T-helper 1 cell treated with Interleukin-12 subunit alpha and Interleukin-12 subunit beta and Interleukin-4 antibody, amounts not matched to agents 30 ng/mL and 1 ng/mL, for 36 hours (primary cell): Measurements from ENCODE around the gene KRT74. TPM values are rescaled to one million over a fixed set of nuclear protein-coding genes. Genes with fewer than 3 reads are reported as not detected.
"Not testable (repeated sequence)": the region's sequence is repeated elsewhere in the genome, so short reads cannot be mapped to it uniquely, and the experiment has no call there.

Source experiments
- intact Hi-C: fragments of 100-400 bp; cut with micrococcal nuclease; formaldehyde crosslinking; loops from one replicate; pipeline ENCODE4 v1.15.1; 2024
- total RNA-seq: library from RNA; stranded (reverse); gene quantifications from 2 replicates; pipeline ENCODE4 v1.2.3, GENCODE V29; 2022

Gene KRT74
- total RNA-seq, 1 donor from 2014 or later = not detected

DNA sequence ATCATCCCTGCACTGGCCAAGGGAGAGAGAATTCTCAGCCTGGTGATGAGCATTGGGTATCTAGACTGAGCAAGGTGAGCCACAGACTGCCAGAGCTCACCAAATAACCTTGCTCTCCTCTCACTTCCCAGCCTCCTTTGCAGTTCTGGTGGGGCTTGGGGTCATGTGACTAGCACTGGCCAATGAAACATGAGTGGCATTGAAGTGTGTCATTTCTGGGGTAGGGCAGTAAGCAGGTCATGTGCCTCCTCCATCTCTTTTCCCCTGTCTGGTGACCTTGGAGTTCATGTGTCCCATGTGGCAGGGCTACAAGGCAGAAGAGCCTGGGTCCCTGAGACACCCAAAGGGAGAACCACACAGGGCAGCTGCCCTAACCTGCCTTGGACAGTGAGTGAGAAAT is 31.2 kb upstream of the KRT74 start:
- intact Hi-C loops = no loop called here

DNA sequence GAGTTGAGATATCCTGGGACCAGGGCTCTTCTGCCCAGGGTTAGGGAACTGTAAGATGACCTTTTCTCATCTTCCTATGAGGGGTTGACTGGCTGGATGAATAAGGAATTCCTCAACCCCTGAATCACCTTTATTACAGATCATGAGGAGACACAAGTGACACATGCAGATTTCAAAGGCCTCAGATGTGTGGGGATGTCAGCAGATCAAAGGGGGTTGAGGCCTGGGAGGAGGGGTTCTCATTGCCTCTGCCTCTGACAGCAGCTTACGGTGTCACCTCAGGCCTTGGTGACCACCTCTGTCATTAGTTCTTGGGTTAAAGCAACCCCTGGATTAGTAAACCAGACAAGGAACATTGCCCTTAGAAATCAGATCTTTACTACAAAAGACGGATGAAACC is 29.7 kb upstream of the KRT74 start:
- intact Hi-C loops = no loop called here

DNA sequence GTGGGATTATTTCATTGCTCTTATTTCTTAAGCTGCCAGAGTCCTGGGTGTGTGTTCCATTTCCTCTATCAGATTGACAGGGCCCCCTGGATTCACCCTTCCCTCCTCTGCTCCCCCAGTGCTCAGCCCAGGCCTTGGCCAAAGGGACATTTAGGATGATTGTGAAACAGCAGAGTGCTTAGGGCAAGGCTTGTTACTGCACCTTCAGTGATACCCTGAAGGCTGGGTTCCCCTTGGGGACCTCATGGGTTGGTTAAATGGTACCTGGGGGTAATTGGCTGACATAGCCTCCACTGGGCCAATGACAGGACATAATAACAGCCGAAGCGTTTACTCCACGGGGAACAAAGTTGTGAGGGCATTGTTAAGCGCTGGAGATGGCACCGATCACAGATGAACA is 28.9 kb upstream of the KRT74 start:
- intact Hi-C loops = no loop called here

DNA sequence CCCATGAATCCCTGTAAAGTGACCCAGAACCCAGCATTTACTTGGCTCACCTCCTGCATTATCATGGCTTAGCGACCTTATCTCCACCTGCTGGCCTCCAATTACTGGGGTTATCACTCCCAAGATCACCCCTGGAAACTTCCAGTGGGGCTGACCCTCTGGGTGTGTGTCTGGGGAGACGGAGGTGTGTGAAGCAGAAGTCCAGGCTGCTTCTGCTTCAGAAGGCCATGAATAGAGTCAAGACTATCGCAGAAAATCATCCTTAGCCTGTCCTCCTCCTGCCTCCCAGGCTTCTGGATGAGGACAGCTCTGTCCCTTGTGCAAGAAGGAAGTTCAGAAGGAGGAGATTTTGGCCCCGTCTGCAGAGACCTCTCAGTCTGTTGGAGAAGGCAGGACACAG is 28.0 kb upstream of the KRT74 start:
- intact Hi-C loops = no loop called here

DNA sequence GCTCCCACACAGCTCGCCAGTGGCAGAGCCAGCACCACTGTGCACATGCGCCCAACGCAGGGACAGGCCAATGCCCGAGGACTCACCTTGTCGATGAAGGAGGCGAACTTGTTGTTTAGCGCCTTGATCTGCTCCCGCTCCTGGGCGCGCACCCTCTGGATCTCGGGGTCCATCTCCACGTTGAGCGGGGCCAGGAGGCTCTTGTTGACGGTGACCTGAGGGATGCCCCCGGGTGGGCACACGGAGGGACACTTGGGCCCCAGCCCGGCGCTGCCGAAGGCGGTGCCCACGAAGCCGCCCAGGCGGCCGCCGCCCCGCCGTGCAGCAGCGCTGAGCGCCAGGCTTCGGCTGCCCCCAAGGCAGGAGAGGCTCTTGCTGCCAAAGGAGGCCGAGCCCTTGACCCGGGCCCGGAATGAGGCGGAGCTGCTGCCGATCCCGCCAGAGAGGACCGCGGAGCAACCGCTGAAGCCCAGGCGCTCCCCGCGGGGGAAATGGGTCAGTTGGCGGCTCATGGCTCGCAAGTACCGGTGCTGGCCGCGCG is 27.4 kb upstream of the KRT74 start, which contains the start of gene KRT72:
KRT72 (minus strand) TSS at position 523 of the 541 bp plus-strand sequence; CDS start at position 512, 11 bp downstream.
- intact Hi-C loops = no loop called here

DNA sequence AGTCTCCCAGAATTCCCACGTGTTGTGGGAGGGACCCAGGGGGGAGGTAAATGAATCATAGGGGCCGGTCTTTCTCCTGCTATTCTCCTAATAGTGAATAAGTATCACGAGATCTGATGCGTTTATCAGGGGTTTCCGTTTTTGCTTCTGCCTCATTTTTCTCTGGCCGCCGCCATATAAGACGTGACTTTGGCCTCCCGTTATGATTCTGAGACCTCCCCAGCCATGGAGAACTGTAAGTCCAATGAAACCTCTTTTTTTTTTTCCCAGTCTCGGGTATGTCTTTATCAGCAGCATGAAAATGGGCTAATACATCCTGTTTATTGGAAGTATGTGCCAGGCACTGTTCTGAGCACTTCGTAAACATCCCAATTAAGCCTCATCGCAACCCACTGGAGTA is 26.8 kb upstream of the KRT74 start:
- intact Hi-C loops = no loop called here

DNA sequence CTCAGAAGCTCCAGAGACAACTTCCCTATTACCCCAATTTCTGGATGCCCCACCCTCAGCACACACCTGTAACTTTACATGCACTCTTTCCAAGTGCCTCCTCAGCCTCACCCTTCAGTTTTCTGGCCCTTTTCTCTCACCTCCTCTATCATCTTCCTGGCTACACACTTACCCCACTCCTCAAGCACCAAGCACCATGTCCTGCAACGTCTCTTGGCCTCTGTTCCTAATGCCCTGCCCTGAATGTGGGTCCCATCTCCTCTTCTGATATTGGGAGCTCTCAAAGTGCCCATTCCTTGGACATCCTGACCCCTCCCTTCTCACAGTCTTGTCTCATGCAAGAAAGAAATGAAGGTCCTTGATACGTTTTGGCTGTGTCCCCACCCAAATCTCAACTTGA is 26.4 kb upstream of the KRT74 start:
- intact Hi-C loops = no loop called here

DNA sequence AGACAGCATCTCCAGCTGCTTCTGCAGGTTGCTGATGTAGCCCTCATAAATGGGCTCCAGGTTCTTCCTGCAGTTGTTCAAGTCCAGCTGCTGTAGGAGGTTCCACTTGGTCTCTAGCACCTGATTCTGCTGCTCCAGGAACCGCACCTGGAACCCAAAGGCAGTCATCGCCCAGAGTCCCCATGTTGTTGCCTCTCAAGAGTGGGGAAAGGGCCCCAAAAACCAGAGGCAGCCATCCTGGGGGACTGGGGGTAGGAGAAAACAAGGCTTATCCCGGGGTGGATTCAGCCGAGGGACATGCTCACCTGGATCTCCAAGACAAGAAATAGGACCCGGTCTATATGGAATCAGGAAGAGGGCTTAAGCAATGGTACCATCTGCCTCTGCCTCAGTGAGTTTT is 25.3 kb upstream of the KRT74 start:
- intact Hi-C loops = no loop called here

DNA sequence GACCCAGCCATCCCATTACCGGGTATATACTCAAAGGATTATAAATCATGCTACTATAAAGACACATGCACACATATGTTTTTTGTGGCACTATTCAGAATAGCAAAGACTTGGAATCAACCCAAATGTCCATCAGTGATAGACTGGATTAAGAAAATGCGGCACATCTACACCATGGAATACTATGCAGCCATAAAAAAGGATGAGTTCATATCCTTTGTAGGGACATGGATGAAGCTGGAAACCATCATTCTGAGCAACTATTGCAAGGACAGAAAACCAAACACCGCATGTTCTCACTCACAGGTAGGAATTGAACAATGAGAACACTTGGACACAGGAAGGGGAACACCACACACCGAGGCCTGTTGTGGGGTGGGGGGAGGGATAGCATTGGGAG is 20.6 kb upstream of the KRT74 start:
- intact Hi-C loops = not testable (repeated sequence)

DNA sequence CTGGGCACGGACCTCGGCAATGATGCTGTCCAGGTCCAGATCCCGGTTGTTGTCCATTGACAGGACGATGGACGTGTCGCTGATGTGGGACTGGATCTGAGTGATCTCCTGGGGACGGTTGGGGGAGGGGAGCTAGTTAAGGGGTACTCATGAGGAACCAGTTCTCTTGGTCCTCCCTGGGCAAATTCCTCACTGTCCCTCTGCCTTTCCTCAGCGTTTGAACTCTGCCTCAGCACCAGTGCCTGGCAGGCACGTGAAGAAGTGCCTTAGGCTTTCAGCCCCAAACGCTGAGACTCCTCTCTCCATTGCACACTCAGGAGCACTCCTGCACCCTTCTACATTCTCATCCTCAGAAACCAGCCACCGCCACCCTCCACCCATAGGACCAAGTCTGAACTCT is 17.9 kb upstream of the KRT74 start:
- intact Hi-C loops = no loop called here

DNA sequence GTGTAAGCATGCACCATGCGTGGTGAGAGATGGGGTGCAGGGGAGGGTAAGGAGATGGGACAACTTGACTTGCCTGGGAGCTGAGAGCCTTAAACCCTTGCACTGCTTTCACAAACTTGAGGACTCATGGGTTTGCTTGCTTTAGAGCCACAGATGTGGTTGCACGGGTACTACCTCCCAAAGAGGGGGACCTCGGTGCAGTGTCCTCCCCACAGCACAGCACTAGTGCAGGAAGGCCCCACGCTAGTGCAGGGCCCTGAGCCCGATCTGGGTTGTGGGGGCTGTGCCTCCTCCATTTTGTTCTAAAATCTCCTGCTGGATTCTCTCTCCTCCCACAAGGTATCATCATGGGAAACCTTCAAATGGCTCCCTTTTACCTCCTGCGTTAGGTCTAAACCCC is 16.4 kb upstream of the KRT74 start:
- intact Hi-C loops = no loop called here

DNA sequence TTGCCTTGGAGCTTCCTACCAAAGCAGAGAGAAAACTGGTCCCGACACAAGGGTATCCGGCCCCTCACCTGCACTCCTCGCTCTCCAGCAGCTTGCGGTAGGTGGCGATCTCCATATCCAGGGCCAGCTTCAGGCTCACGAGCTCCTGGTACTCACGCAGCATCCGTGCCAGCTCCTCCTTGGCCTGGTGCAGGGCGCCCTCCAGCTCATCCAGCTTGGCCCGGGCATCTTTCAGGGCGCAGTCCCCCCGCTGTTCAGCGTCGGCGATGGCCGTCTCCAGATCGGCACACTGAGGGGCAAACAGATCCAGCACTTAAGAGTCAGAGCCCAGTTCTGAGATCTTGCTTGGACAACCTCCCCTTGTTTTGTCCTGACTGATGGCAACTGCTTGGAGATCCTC is 13.9 kb upstream of the KRT74 start:
- intact Hi-C loops = no loop called here

DNA sequence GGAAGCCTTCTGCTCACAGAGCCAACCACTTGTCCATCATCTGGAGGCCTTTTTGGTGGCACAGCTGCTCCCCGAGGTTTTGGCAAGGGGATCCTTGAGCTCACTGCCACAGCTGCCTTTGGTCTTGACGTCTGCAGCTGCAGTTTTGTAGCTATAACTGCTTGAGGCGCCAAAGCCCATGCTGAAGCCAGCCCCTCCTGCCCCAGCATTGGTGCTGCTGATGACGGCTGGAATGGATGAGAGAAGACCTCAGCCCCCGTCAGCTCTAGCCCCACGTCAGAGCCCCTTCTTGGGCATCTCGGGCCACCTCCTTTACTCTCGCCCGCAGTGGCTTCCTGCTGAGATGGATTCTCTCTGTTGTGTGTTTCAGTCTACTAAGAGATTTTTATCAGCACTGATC is 12.3 kb upstream of the KRT74 start:
- intact Hi-C loops = loop anchor here (1.0 kb wide), 2 partner anchors 24 to 59 kb away; no protein-coding TSS in a partner anchor

DNA sequence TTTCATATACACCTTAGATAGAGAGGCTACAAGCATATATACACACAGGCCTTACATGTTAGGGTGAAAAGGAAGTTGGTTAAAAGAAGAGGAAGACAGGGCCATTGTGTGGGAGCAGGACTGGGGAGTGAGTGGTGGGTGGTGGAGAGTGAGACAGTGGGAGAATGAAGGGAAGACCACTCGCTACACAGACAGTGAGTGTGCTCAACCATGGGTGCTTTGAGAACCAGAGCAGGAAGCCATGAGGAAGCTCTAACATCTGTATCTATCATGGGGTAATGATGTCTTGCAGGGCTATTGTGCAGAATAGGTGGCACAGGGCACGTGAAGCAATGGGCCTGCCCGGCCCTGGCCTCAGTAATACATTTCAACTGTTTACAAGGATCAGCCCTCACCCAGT is 11.4 kb upstream of the KRT74 start:
- intact Hi-C loops = no loop called here

DNA sequence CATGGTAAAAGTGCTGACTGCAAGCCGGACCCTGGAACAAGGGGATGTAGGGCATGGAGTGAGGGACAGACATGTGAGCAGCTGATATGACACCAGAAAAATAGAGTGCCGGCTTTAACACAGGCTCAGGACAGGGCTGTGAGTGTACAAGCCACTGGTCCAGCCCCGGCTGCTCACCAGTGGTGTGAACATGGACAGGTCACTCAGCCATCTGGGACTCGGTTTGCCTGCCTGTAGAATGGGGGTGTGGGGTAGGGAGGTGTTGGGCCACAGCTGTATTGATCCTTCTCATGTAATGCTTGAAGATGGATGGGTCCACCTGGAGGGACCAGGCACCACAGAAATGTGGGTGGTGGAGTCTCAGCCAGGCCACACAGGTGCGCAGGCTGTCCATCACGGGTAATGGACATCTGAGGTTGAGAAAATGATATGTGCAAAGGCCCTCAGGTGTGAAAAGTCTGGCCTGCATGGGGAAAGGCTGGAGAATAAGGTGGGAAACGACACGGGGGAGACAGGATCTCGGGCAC is 10.6 kb upstream of the KRT74 start:
- intact Hi-C loops = loop anchor here (5.0 kb wide), 2 partner anchors 108 to 128 kb away; no protein-coding TSS in a partner anchor

DNA sequence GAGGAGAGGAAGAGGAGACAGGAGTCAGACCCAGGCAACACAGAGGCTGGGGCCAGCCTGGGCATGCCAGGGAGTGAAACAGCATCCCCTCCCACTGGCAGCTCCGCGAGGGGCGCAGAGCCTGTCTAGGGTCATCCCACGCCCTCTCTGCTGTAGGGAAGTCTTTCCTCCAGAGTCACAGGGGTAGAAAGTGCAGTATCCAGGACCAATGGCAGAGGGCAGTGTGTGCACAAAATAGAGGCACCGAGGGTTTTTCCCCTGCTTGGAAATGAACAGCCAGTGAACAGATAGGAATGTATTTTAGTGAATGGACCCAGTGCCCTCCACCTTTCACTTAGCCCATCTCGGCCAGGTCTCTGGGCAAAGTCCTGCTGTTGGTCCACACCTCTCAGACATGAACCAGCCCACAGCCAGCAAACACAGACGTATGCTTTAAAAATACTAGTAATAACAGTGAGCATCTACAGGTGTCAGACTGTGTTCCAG is 9.4 kb upstream of the KRT74 start:
- intact Hi-C loops = loop anchor here (1.0 to 5.0 kb wide), 9 partner anchors 109 to 427 kb away; no protein-coding TSS in a partner anchor

DNA sequence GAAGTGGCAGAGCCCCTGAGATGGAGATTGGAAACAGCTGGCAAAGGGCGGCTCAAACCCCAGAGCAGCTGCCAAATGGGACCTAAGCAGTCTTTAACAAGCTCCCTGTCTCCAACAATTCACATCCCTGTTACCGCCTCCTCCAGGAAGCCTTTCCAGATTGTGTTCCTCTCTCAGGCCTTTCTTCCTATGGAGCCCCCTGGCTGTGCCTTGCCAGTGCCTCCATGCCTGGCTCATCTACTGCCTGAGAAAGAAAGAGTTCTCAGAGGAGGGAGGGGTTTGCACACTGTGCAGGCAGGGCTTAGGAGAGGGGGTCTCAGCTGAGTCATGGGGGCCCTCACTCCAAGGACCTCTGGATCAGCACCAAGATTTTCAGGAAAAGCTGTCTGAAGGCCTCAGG is 8.8 kb upstream of the KRT74 start:
- intact Hi-C loops = loop anchor here (2.0 to 5.0 kb wide), 3 partner anchors 110 to 210 kb away; no protein-coding TSS in a partner anchor

DNA sequence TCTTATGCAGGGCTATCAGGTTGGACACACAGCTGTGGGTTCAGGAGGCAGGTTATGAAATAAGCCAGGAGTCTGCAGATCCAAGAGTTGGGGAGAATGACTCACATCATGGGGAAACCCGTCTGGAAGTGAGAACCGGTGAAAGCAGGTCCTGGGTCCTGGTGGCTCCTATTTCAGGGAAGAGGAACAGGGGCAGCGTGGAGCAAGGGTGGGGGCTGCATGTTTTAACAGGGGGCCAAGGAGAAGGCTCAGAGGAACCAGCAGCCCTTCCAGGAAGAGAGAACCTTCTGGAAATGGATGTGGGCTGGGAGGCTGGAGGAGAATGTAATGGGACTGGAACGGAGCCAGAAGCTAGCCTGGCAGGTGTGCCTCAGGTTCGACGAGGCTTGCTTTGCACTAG is 7.8 kb upstream of the KRT74 start:
- intact Hi-C loops = loop anchor here (5.0 kb wide), 2 partner anchors 111 to 131 kb away; no protein-coding TSS in a partner anchor

DNA sequence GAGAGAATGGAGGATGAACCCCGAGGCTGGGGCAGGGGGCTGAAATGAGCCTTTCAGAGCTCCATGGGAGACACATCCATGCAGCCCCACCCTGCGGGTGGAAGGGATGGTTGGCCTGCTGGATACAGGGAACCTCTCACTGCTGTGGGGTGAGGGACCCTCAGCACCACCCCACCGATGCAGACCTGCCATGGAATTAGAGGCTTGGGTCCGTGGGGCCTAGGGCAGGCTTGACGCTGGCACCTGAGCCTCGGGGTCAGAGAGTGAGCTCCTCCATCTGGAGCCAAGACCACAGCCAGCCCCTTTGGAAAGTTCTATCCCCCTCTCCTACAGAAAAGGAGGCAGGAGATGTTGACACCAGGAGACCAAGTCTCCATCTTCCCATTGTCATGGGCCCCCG is 7.4 kb upstream of the KRT74 start:
- intact Hi-C loops = loop anchor here (5.0 kb wide), 2 partner anchors 111 to 131 kb away; no protein-coding TSS in a partner anchor

DNA sequence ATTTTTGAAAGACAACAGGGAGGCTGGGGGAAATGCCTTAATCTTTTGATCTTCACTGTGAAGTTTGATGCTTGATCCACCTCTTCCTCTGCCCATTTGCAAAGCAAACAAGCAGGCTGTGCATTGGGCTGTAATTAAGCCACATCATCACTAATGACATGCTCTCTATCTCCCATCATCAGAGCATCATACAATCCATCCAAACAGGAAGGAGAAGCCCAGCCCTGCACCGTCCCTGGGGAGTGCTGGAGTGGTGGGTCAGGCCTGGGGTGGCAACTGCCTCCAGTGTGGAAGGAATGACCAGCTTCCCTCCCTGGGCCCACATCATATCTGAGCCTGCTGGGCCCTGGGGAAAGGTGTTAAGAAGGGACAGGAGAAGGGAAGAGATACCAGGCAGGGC is 6.9 kb upstream of the KRT74 start:
- intact Hi-C loops = loop anchor here (5.0 kb wide), 2 partner anchors 112 to 132 kb away; no protein-coding TSS in a partner anchor

DNA sequence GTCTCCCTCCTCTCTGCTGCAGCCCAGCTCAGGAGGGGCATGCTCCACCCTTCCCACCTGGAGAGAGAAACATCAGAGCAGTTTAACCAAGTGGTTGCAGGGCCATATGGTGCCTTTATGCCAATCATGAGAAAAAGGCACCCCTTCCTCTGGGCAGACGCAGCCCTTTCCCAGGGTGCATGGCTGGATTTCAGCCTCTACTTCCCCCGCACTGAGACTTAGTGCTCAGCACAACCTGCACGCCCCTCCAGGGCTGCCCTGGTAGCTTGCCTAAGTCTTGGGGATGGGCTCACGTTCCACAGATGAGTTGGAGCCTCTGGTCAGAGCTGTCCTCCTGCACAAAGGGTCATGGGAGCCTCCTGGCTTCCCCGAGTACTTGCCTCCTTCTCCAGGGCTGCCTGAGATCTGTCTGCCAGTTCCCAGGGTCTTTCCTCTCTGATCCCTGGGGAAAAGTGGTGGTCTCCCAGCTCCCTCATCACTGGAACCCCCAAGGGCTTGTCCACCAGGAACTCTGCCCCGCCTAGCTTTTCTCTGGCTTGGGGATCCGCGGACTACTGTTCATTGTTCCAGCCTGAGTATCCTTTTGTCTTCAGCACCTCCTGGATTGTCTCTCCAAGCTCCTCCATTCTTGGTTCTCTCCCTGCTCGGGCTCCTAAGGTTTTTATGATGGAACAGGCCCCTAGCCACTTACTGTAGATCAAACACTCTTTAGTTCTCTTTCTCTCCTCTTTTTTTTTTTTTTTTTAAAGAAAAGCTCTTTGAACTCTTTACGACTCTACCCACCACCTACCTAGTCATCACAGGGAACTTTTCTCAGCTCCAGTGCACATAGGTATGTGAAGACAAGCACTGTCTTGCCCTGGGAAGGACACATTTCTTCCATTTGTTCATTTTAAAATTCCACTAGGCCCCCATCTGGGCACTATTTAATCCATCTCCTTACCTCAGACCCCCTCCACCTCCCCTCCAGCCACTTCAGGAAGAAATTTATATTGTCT is 6.1 kb upstream of the KRT74 start:
- intact Hi-C loops = loop anchor here (5.0 kb wide), 2 partner anchors 113 to 133 kb away; no protein-coding TSS in a partner anchor

DNA sequence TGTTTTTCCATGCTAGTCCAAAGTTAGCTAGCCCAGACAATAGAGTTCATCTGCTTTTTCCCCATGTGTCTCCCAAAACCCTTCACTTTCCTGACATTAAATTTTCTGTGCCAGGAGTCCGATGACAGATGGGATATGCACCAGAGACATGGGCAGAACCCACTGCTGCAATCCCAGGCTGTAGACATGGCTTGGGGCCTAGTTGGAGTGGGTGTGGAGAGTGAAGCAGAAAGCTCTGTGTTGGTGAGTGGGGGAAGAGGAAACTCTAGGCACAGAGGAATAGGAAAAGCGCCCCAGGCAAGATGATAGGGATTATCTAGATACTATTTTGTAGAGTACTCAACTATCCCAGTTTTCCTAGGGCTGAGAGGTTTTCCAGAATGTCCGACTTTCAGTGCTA is 4.8 kb upstream of the KRT74 start:
- intact Hi-C loops = no loop called here
